Activated naive CD4-positive, alpha-beta T cell treated with anti-CD3 and anti-CD28 coated beads, Interleukin-2, amount 10 ng/mL, durations not matched to agents 5 hours and 36 hours (primary cell): ENCODE measurements around the gene KCNN4. TPM values are rescaled to one million over a fixed set of nuclear protein-coding genes. Genes with fewer than 3 reads are reported as not detected.

ENCODE experiments used
- total RNA-seq, 2 experiments: library from RNA; stranded (reverse); gene quantifications; one replicate each; pipeline ENCODE4 v1.2.3, GENCODE V29; 2021

The KCNN4 gene
- 10 to 100 TPM; 28.8 to 30.4 TPM for total RNA-seq

DNA sequence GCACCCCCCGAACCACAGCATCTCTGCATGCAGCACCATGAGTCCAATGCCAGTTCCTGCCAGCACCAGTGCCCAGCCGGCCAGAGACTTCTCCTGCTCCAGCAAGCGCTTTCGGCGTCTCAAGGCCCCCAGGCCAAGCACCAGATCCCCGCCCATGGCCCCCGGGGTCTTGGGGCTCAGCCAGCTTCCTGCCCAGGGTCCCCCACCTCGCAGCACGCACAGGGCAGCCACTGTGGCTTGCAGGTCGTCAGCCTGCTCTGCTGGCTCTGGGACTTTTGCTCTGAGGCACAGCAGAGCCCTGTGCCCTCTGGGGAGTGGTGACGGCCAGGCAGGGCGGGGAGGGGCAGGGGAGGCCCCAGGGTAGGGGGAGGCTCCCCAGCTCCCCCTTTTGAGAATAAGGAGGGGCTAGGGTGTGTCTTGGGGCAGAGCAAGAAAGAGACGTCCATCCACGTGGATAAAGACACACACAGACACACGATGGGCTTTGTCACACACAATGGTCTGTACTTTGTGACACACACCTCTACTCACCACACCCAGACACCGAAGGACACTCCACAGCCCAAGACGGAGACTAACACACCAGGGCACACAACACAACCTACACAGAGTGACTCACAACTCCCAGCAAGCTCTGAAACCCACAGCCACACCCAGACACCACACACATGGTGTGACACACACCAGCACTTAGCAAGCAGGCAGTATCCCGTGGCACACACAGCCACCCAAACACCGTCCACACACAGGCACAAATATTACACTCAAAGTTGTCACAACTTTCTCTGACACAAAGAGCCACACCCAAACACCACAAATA is at the start of gene KCNN4:
Gene KCNN4, minus strand, starts transcription at position 268 of the 820 bp plus-strand sequence. Its CDS starts 112 bp downstream, at position 156.

DNA sequence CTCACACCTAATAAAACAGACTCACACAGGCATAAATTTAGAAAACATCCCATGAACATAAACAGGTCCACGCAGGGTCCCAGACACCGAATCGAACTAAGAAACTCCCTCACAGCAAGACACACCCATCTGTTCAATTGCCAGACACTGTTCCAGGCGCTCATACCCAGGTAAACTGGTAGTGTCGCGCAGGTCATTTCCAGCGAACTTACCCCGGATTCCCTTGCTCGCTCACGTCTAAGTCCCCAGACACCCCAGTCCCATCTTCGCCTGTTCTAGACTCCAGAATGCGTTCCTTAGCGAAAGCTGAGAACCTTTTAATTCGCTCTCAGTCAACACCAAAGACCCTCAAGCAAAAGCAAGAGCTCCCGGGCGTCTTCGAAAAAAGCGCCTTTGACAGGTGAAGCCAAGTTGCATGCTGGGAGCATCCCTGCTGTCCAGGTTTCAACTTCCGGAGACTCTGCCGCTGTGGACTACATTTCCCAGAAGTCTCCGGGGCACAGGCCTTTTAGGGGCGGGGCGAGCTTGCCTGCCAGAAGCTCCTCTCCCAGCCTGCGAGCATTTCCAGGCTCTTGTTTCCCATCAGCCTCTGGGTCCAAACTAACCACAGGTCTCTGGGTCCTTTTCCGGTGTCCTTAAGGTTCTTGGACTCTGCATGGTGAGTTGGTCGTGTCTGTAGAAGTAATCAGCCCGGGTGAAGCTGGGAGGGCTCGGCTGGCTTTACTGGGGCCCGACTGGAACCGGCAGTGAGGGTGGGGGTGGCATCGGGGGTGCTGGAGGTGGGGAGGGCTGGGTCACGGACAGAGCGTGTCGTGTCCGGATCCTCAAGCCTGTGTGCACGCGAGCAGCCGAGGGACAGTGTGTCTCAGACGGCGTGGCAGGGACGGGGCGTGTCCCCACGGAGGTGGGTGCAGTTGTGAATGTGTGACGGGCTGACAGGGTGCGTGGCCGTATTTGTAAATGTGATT is 46.3 kb upstream of the KCNN4 start, which contains the start of gene ZNF283:
Gene ZNF283, plus strand, starts transcription at position 535 of the 968 bp plus-strand sequence. CDS start 6,184 bp downstream, outside the sequence.

DNA sequence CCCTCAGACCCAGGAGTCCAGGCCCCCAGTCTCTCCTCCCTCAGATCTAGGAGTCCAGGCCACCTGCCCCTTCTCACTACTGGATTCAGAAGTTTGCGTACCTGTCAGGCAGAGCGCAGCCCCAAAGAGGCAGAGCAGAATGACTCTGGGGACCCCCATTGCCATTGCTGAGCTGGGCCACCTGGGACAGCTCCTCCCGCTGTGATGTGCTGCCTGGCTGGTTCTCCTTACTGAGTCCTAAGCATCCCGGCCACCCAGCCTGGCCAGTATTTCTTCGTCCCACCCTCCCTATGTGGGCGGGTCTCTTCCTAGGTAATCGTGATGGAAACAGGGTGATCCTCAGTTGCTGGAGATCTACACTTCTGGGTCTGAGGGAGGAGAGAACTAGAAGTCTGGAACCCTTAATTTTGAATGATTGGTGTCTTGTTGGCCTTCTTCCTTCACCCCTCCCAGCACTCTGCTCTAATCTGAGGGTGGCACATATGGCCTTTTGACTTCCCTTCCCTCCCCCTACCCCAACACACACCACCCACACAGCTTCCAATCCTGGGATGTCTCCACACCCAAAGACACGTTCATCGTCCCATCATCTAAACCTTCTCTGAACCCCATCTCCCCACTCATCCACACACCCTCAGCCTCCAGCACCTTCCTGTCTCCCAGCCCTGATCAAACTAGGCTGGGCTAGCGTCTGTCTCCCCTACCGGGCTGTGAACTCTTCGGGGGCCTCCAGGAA is 21.6 kb upstream of the KCNN4 start, which contains the start of gene LYPD5:
Gene LYPD5, minus strand, starts transcription at position 232 of the 736 bp plus-strand sequence. Its CDS starts 67 bp downstream, at position 165.

DNA sequence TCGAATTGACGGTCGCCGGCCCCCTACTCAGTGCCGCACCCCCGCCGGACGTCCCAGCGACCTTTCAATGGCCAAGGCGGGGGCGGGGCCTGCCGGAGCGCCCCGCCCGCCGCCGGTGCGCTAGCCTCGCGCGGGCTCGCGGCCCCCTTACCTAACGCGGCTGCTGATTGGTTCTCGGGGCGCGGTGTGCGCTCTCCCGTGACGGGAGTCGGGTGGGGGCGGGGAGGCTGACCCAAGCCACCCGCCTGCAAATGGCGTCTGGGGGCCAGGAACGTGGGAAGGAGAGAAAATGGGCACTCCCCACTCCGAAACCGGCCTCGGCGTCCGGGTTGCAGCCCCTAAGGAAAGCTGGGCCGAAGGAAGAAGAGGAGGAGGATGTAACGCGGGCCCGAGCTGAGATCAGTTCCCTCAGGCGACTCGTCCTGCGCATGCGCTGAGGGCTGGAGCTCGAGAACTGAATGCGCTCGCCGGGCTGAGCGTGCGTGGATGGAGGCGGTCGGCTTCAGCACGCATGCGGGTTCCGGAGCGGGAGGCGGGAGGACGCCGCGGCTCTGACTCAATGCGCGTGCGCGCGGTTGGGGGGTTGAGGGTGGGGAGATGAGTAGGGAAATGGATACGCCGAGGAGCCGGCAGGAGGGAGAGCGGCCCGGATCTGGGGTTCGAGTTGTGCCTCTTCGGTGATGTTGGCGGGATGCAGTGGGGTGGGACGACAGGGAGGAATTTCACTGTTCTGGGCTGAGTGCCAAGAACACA is 26.1 kb downstream of the KCNN4 start, which contains the start of gene SMG9:
Gene SMG9, minus strand, starts transcription at position 460 of the 753 bp plus-strand sequence. CDS start 4,221 bp downstream, outside the sequence.

Other genes with a start within 250 kb of the KCNN4 start
- gene ZNF575, start 247.8 kb downstream of the KCNN4 start, total RNA-seq: 1 to 10 TPM; 6.6 to 6.9 TPM
- 10 to 100 TPM; 36.2 to 36.4 TPM for gene XRCC1, start 205.4 kb downstream of the KCNN4 start, total RNA-seq
- 1 to 10 TPM; 3.9 to 5.0 TPM for gene PINLYP, start 205.2 kb downstream of the KCNN4 start, total RNA-seq
- gene IRGQ, start 184.8 kb downstream of the KCNN4 start, total RNA-seq: 10 to 100 TPM; 12.1 to 12.2 TPM
- gene ZNF576, start 184.4 kb downstream of the KCNN4 start, total RNA-seq: 10 to 100 TPM; 12.9 to 13.5 TPM
- gene SRRM5, start 168.9 kb downstream of the KCNN4 start, total RNA-seq: under 1 TPM; 0.39 to 0.40 TPM
- gene ZNF428, start 161.3 kb downstream of the KCNN4 start, total RNA-seq: 10 to 100 TPM; 24.5 to 29.5 TPM
- gene CADM4, start 141.1 kb downstream of the KCNN4 start, total RNA-seq: under 1 TPM; 0.30 to 0.51 TPM
- gene PLAUR, start 110.8 kb downstream of the KCNN4 start, total RNA-seq: 10 to 100 TPM; 11.1 to 11.8 TPM
- not detected for gene IRGC, start 64.9 kb downstream of the KCNN4 start, total RNA-seq
- 10 to 100 TPM; 56.7 to 61.4 TPM for gene SMG9, start 26.0 kb downstream of the KCNN4 start, total RNA-seq
- 1 to 10 TPM; 1.2 to 1.6 TPM for gene LYPD5, start 21.5 kb upstream of the KCNN4 start, total RNA-seq
- 10 to 100 TPM in 1 of 2 experiments, 1 to 10 TPM in 1; 9.2 to 11.8 TPM for gene ZNF283, start 46.3 kb upstream of the KCNN4 start, total RNA-seq
- gene ZNF404, start 103.0 kb upstream of the KCNN4 start, total RNA-seq: 1 to 10 TPM; 1.5 to 1.8 TPM
- 10 to 100 TPM; 15.1 to 15.3 TPM for gene ZNF45, start 154.3 kb upstream of the KCNN4 start, total RNA-seq
- gene ZNF221, start 170.3 kb upstream of the KCNN4 start, total RNA-seq: 1 to 10 TPM; 1.2 to 1.8 TPM
- 1 to 10 TPM; 6.3 to 7.1 TPM for gene ZNF155, start 203.2 kb upstream of the KCNN4 start, total RNA-seq
- 1 to 10 TPM; 5.3 to 6.1 TPM for gene ZNF230, start 222.0 kb upstream of the KCNN4 start, total RNA-seq
- gene ZNF222, start 244.4 kb upstream of the KCNN4 start, total RNA-seq: 1 to 10 TPM; 3.6 to 5.4 TPM